GM23338 (cell line): ENCODE results near the gene SPAG16. TPM values are rescaled to one million over a fixed set of nuclear protein-coding genes. Genes with fewer than 3 reads are reported as not detected.

ENCODE experiments used
- ATAC-seq: fragments of 200-7000 bp; cut with Tn5 transposase; 3 replicates; pipeline ENCODE4 v1.9.1; 2020
- DNase-seq: peaks from one replicate; pipeline ENCODE4 v3.0.0-alpha.2; 2015; ENCODE audit warnings: low spot score
- H2AFZ ChIP-seq: fragments of 200-600 bp; sonication (generic); 2 replicates; pipeline ENCODE4 v1.8.0; 2016; ENCODE audit warnings: antibody characterized with exemption, mild to moderate bottlenecking, moderate library complexity
- H3F3A ChIP-seq: fragments of 200-600 bp; sonication (generic); replicated peaks from 2 replicates; pipeline ENCODE4 v1.8.0; 2017; ENCODE audit warnings: antibody characterized with exemption, mixed run types, low read depth
- H3K27ac ChIP-seq: fragments of 200-600 bp; sonication (generic); 2 replicates; pipeline ENCODE4 v1.6.1; 2016; ENCODE audit warnings: low read depth
- H3K27me3 ChIP-seq: fragments of 200-600 bp; sonication (generic); 2 replicates; pipeline ENCODE4 v1.8.0; 2016; ENCODE audit warnings: mild to moderate bottlenecking, mixed run types, moderate library complexity; ENCODE audit not compliant: insufficient read depth
- H3K36me3 ChIP-seq: fragments of 200-600 bp; sonication (generic); 2 replicates; pipeline ENCODE4 v1.8.0; 2016; ENCODE audit warnings: mild to moderate bottlenecking; ENCODE audit not compliant: insufficient read depth
- H3K4me1 ChIP-seq: fragments of 200-600 bp; sonication (generic); 2 replicates; pipeline ENCODE4 v1.8.0; 2016; ENCODE audit warnings: mild to moderate bottlenecking, moderate library complexity; ENCODE audit not compliant: insufficient read depth
- H3K4me2 ChIP-seq: fragments of 200-600 bp; sonication (generic); 2 replicates; pipeline ENCODE4 v1.7.1; 2017; ENCODE audit warnings: mixed run types
- H3K4me3 ChIP-seq: fragments of 200-600 bp; sonication (generic); 2 replicates; pipeline ENCODE4 v1.6.1; 2016; ENCODE audit warnings: mixed run types
- H3K79me2 ChIP-seq: fragments of 200-600 bp; sonication (generic); replicated peaks from 2 replicates; pipeline ENCODE4 v1.8.0; 2017; ENCODE audit warnings: mild to moderate bottlenecking; ENCODE audit not compliant: insufficient read depth
- H3K9me2 ChIP-seq: fragments of 200-600 bp; sonication (generic); 2 replicates; pipeline ENCODE4 v1.8.0; 2017; ENCODE audit not compliant: insufficient read depth
- H4K20me1 ChIP-seq: fragments of 200-600 bp; sonication (generic); replicated peaks from 2 replicates; pipeline ENCODE4 v1.8.0; 2017; ENCODE audit warnings: mild to moderate bottlenecking; ENCODE audit not compliant: insufficient read depth
- H3K27ac Mint-ChIP-seq: 2 replicates; pipeline ENCODE4 v1.8.0; 2020; ENCODE audit warnings: inconsistent platforms, mild to moderate bottlenecking, moderate library complexity, mixed read lengths
- H3K27me3 Mint-ChIP-seq: 3 replicates; pipeline ENCODE4 v1.8.0; 2022; ENCODE audit warnings: low read depth, mild to moderate bottlenecking, moderate library complexity, mixed read lengths, inconsistent platforms; ENCODE audit not compliant: insufficient read depth, poor library complexity
- H3K36me3 Mint-ChIP-seq: 3 replicates; pipeline ENCODE4 v1.8.0; 2021; ENCODE audit warnings: low read depth, mild to moderate bottlenecking, inconsistent platforms, moderate library complexity, mixed read lengths
- H3K4me1 Mint-ChIP-seq: 3 replicates; pipeline ENCODE4 v1.8.0; 2020; ENCODE audit warnings: mild to moderate bottlenecking, inconsistent platforms, mixed read lengths
- H3K4me3 Mint-ChIP-seq: 3 replicates; pipeline ENCODE4 v1.8.0; 2021; ENCODE audit warnings: moderate library complexity, mild to moderate bottlenecking, inconsistent platforms, mixed read lengths
- H3K9me3 Mint-ChIP-seq: 3 replicates; pipeline ENCODE4 v1.8.0; 2020; ENCODE audit warnings: moderate library complexity, mild to moderate bottlenecking, inconsistent platforms, mixed read lengths
- EZH2 ChIP-seq: fragments of 200-600 bp; sonication (generic); IDR thresholded peaks from one replicate; pipeline ENCODE4 v1.8.0; 2017; ENCODE audit warnings: antibody characterized with exemption, mild to moderate bottlenecking, low read depth; ENCODE audit not compliant: unreplicated experiment
- EZH2phosphoT487 ChIP-seq: fragments of 200-600 bp; sonication (generic); IDR thresholded peaks from one replicate; pipeline ENCODE4 v1.8.1; 2018; ENCODE audit warnings: antibody characterized with exemption; ENCODE audit not compliant: unreplicated experiment
- NANOG ChIP-seq: IDR thresholded peaks from 2 replicates; pipeline ENCODE4 v1.6.1; 2016; ENCODE audit warnings: antibody characterized with exemption, borderline replicate concordance
- POLR2AphosphoS5 ChIP-seq: IDR thresholded peaks from 2 replicates; pipeline ENCODE4 v1.6.1; 2016; ENCODE audit warnings: antibody characterized with exemption, low read depth
- STAT1 ChIP-seq: IDR thresholded peaks from one replicate; pipeline ENCODE4 v1.6.1; 2016; ENCODE audit warnings: antibody characterized with exemption; ENCODE audit not compliant: unreplicated experiment
- ZNF114 ChIP-seq: fragments of 250-450 bp; sonication (Bioruptor Pico); IDR thresholded peaks from 2 replicates; pipeline ENCODE4 v1.5.0; 2020; ENCODE audit warnings: mild to moderate bottlenecking, moderate library complexity
- polyA plus RNA-seq: library from polyadenylated mRNA; unstranded; fragments of >200 nt; fragmentation: Nextera tagmentation; extraction: Ambion mirVana; gene quantifications from 2 replicates; pipeline ENCODE4 v1.2.1, GENCODE V29; 2016
- total RNA-seq: library from RNA; depleted of rRNA; stranded (reverse); fragments of >200 nt; shearing (Covaris generic); gene quantifications from 2 replicates; pipeline ENCODE4 v1.2.3, GENCODE V29; 2014
- TF ChIP-seq, protein P1 (sequence below), 2 experiments: fragments of 200-600 bp in 1 of 2; sonication (generic) in 1 of 2; conservative IDR thresholded peaks; 2 replicates each; pipeline versions ENCODE4 v1.5.1 to v1.6.1; 2016 to 2017; ENCODE audit warnings: antibody characterized with exemption in 2 of 2, low read depth in 2 of 2, mild to moderate bottlenecking in 2 of 2, moderate library complexity in 1 of 2
- TF ChIP-seq, protein P2 (sequence below): IDR thresholded peaks from 2 replicates; pipeline ENCODE4 v1.6.1; 2016; ENCODE audit warnings: antibody characterized with exemption
- TF ChIP-seq, protein P3 (sequence below): fragments of 250-450 bp; sonication (Bioruptor Pico); IDR thresholded peaks from 2 replicates; pipeline ENCODE4 v1.5.0; 2020; ENCODE audit warnings: mild to moderate bottlenecking, moderate library complexity

SPAG16 gene
- total and polyA plus RNA-seq, 2 experiments from 2014 or later: 19.7 to 47.8 TPM

DNA sequence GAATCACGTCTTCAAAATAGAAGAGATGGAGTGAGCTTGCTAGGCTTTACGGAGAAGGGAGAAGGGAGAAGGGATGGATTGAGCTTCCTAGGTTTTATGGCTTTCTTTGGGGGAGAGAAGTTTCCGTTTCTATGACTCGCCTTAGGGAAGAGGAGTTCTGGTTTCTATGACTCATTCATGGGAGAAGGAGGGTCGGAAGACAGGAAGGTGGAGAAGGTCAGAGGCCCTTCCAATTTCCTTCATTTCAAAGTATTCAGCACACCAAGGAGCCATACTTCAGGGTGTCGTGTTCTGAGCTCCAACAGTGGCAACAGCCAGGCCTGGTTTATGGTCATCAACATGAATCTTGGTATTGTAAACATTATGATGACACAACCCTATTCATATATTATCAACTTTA lies 841.9 kb downstream of the SPAG16 start (continued):
- TF ChIP-seq, protein P1, sequence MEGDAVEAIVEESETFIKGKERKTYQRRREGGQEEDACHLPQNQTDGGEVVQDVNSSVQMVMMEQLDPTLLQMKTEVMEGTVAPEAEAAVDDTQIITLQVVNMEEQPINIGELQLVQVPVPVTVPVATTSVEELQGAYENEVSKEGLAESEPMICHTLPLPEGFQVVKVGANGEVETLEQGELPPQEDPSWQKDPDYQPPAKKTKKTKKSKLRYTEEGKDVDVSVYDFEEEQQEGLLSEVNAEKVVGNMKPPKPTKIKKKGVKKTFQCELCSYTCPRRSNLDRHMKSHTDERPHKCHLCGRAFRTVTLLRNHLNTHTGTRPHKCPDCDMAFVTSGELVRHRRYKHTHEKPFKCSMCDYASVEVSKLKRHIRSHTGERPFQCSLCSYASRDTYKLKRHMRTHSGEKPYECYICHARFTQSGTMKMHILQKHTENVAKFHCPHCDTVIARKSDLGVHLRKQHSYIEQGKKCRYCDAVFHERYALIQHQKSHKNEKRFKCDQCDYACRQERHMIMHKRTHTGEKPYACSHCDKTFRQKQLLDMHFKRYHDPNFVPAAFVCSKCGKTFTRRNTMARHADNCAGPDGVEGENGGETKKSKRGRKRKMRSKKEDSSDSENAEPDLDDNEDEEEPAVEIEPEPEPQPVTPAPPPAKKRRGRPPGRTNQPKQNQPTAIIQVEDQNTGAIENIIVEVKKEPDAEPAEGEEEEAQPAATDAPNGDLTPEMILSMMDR (conservative IDR thresholded peaks at IDR 0.05; ENCODE audit: low read depth in 2 of 2): no peak
- TF ChIP-seq, protein P2, sequence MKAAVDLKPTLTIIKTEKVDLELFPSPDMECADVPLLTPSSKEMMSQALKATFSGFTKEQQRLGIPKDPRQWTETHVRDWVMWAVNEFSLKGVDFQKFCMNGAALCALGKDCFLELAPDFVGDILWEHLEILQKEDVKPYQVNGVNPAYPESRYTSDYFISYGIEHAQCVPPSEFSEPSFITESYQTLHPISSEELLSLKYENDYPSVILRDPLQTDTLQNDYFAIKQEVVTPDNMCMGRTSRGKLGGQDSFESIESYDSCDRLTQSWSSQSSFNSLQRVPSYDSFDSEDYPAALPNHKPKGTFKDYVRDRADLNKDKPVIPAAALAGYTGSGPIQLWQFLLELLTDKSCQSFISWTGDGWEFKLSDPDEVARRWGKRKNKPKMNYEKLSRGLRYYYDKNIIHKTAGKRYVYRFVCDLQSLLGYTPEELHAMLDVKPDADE: no peak

GRCh38 chr2:214127170-214127569 lies 842.9 kb downstream of the SPAG16 start:
- Histone ChIP-seq H3K4me1 (peaks cover 27% of the 10 kb centered on the region), H3K27me3 (no peaks in the 10 kb centered on the region), H3K4me3 (peak overlapping the region; percentile 1; the same call in 1 of the 2 replicates), H3K9me2 (no peaks in the 10 kb centered on the region), H3K4me2 (peak overlapping the region; percentile 8; the same call in 1 of the 2 replicates), H3K36me3 (no peaks in the 10 kb centered on the region), H3F3A (no peaks in the 10 kb centered on the region), H2AFZ (no peak overlapping the region), H3K79me2 (no peaks in the 10 kb centered on the region), H3K27ac (peak overlapping the region; percentile 76), H4K20me1 (no peaks in the 10 kb centered on the region)
- H3K4me1 Mint-ChIP-seq: peaks cover 46% of the 10 kb centered on the region
- H3K36me3 Mint-ChIP-seq: peaks cover 10% of the 10 kb centered on the region
- DNase-seq: peak; percentile 90
- H3K27me3 Mint-ChIP-seq: peaks cover 4% of the 10 kb centered on the region
- ATAC-seq: peak; percentile 99
- H3K4me3 Mint-ChIP-seq: peak overlapping the region; percentile 45
- H3K27ac Mint-ChIP-seq: peak overlapping the region; percentile 96
- H3K9me3 Mint-ChIP-seq: no peaks in the 10 kb centered on the region
- TF ChIP-seq, protein P2: no peak
- no peak for TF ChIP-seq EZH2
- TF ChIP-seq, protein P3, sequence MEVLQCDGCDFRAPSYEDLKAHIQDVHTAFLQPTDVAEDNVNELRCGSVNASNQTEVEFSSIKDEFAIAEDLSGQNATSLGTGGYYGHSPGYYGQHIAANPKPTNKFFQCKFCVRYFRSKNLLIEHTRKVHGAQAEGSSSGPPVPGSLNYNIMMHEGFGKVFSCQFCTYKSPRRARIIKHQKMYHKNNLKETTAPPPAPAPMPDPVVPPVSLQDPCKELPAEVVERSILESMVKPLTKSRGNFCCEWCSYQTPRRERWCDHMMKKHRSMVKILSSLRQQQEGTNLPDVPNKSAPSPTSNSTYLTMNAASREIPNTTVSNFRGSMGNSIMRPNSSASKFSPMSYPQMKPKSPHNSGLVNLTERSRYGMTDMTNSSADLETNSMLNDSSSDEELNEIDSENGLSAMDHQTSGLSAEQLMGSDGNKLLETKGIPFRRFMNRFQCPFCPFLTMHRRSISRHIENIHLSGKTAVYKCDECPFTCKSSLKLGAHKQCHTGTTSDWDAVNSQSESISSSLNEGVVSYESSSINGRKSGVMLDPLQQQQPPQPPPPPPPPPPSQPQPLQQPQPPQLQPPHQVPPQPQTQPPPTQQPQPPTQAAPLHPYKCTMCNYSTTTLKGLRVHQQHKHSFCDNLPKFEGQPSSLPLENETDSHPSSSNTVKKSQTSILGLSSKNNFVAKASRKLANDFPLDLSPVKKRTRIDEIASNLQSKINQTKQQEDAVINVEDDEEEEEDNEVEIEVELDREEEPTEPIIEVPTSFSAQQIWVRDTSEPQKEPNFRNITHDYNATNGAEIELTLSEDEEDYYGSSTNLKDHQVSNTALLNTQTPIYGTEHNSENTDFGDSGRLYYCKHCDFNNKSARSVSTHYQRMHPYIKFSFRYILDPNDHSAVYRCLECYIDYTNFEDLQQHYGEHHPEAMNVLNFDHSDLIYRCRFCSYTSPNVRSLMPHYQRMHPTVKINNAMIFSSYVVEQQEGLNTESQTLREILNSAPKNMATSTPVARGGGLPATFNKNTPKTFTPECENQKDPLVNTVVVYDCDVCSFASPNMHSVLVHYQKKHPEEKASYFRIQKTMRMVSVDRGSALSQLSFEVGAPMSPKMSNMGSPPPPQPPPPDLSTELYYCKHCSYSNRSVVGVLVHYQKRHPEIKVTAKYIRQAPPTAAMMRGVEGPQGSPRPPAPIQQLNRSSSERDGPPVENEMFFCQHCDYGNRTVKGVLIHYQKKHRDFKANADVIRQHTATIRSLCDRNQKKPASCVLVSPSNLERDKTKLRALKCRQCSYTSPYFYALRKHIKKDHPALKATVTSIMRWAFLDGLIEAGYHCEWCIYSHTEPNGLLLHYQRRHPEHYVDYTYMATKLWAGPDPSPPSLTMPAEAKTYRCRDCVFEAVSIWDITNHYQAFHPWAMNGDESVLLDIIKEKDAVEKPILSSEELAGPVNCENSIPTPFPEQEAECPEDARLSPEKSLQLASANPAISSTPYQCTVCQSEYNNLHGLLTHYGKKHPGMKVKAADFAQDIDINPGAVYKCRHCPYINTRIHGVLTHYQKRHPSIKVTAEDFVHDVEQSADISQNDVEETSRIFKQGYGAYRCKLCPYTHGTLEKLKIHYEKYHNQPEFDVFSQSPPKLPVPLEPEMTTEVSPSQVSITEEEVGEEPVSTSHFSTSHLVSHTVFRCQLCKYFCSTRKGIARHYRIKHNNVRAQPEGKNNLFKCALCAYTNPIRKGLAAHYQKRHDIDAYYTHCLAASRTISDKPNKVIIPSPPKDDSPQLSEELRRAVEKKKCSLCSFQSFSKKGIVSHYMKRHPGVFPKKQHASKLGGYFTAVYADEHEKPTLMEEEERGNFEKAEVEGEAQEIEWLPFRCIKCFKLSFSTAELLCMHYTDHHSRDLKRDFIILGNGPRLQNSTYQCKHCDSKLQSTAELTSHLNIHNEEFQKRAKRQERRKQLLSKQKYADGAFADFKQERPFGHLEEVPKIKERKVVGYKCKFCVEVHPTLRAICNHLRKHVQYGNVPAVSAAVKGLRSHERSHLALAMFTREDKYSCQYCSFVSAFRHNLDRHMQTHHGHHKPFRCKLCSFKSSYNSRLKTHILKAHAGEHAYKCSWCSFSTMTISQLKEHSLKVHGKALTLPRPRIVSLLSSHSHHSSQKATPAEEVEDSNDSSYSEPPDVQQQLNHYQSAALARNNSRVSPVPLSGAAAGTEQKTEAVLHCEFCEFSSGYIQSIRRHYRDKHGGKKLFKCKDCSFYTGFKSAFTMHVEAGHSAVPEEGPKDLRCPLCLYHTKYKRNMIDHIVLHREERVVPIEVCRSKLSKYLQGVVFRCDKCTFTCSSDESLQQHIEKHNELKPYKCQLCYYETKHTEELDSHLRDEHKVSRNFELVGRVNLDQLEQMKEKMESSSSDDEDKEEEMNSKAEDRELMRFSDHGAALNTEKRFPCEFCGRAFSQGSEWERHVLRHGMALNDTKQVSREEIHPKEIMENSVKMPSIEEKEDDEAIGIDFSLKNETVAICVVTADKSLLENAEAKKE (CRISPR knock-in tag): peak; percentile 72; the same call in 1 of the 2 replicates
- TF ChIP-seq EZH2phosphoT487: no peak
- TF ChIP-seq POLR2AphosphoS5: no peak
- no peak for TF ChIP-seq ZNF114
- no peak for TF ChIP-seq STAT1
- TF ChIP-seq NANOG: peak; percentile 88
- TF ChIP-seq, protein P1 (conservative IDR thresholded peaks at IDR 0.05; ENCODE audit: low read depth in 2 of 2): no peak
